AG09319 (cell line): ENCODE data around the gene LRP2BP.

Experiments
- DNase-seq: peaks from one replicate; pipeline ENCODE4 v3.0.0-alpha.2; 2010; ENCODE audit warnings: low read depth; ENCODE audit errors: extremely low read depth
- CTCF ChIP-seq: IDR thresholded peaks from 2 replicates; pipeline ENCODE4 v1.5.1; 2011; ENCODE audit warnings: low read depth, mild to moderate bottlenecking, inconsistent platforms, low read length, moderate library complexity

Gene LRP2BP

GRCh38 chr4:185395238-185395955 is at the start of gene LRP2BP:
Gene LRP2BP (minus strand): TSS chr4:185395924. CDS start chr4:185378186, 17,738 bp downstream.
- no peak for TF ChIP-seq CTCF
- no peak for DNase-seq

- DNase-seq, result no peak
- TF ChIP-seq CTCF, result no peak
Measured at GRCh38 chr4:185445209-185445608, 49.5 kb upstream of the LRP2BP start.

GRCh38 chr4:185441479-185441878 is 45.8 kb upstream of the LRP2BP start:
- TF ChIP-seq CTCF, result no peak

GRCh38 chr4:185437809-185438208 is 42.1 kb upstream of the LRP2BP start:
- no peak for DNase-seq
- TF ChIP-seq CTCF, result no peak

More at GRCh38 chr4:185441479-185441878, 45.8 kb upstream of the LRP2BP start:
- DNase-seq, result no peak

GRCh38 chr4:185435466-185435865 is 39.7 kb upstream of the LRP2BP start:
- DNase-seq, result no peak
- no peak for TF ChIP-seq CTCF

- TF ChIP-seq CTCF, result no peak
- DNase-seq, result no peak
Measured at GRCh38 chr4:185429660-185430059, 33.9 kb upstream of the LRP2BP start.

- no peak for DNase-seq
- no peak for TF ChIP-seq CTCF
Measured at GRCh38 chr4:185426960-185427688, 31.4 kb upstream of the LRP2BP start.
